ENCODE data around the gene RBFOX1.
"Not testable (repeated sequence)": the region's sequence is repeated elsewhere in the genome, so short reads cannot be mapped to it uniquely, and the experiment has no call there.

Gene RBFOX1

DNA sequence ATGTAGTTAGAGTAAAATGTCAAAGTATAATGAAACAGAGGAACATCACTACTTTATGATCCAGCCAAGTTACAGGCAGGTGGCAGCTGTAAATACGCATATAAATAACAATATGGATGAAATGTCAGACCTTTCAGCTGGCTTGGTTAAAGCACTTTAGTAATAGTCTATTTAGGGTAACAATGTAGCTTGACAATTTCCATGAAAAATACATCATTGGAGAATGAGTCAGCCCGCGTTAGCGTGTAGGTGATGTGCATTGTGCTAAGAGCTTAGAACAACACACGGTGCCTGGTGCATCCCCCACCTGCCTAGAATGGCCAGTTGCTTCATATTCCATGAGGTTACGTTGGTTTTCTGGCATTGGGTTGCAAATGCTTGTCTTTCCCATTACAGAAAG, 119.4 kb downstream of the RBFOX1 start:
- in situ Hi-C loops (cut with MboI; ENCODE audit: low sequenced_read_pairs): no loop called here

GRCh38 chr16:7456211-7456610, 123.6 kb downstream of the RBFOX1 start:
- in situ Hi-C loops (cut with MboI; ENCODE audit: low sequenced_read_pairs): no loop called here

GRCh38 chr16:7458144-7458543, 125.5 kb downstream of the RBFOX1 start:
- in situ Hi-C loops (cut with MboI; ENCODE audit: low sequenced_read_pairs): no loop called here

GRCh38 chr16:7470344-7470743, 137.7 kb downstream of the RBFOX1 start:
- in situ Hi-C loops (cut with MboI; ENCODE audit: low sequenced_read_pairs): no loop called here

DNA sequence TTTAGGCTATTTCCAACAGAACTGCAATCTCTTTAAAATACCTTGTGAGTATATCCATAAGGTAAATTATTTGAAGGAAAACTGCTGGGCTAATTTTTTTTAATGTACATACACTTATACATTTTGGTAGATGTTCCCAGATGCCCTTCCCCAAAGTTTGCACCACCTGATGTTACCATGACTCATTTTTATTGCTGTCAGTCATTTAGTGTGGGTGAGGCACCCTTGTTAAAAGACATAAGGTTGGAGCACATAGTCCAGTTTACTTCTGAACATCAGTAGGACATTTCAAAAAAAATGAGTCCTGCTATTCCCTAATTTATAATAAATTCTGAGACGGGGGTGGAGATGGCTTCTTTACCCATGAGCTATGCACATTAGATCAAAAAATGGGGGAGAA, 138.6 kb downstream of the RBFOX1 start:
- in situ Hi-C loops (cut with MboI; ENCODE audit: low sequenced_read_pairs): no loop called here

DNA sequence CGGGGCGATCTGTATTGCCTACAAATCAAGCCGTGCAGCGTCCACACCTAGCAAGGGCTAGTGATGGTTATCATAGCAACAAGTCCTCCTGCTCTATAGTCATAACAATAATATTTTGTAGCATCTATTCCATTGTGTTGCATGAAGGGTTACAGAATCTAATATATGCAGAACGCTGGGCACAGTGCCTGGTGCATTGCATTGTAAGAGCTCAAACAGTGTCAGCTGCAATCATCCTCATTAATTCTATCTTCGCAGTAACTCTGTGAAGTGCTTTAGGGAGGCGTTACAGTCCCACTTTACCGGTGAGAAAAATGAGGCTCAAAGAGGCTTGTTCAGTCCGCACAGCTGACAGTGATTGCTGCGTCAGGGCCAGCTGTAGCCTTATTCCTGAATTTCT, 149.4 kb downstream of the RBFOX1 start:
- in situ Hi-C loops (cut with MboI; ENCODE audit: low sequenced_read_pairs): no loop called here

DNA sequence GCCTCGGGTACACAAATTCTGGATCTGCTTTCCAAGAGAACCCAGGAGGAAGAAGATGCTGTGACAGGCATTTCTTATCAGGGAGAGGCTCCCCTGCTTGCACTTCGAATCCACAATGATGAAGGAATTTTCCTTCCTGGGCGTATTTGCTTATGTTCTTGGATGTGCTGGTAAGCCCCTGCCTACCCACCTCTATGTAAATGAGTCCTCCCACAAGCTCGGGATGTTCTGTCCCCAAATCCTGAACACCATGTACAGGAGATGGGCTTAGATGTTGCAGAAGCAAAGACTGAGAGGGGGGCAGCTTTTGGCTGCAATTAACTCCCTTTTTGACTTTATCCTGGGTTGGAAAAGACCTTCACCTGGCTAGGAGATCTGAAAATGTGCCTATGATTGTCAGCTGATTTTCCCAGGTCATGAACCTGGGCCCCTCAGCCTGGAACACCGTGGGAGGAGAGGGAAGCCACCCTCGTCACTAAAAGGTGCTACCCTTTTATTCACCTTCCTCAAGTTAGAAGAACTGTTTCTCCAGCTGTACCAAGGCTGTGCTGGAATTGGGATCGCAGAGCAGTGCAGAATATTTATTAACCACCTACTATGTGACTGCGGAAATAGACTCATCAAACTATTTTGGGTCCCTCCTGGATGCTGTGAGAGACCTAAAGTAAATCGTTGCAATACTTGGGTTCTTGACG, 150.1 kb downstream of the RBFOX1 start:
- in situ Hi-C loops (cut with MboI; ENCODE audit: low sequenced_read_pairs): no loop called here

GRCh38 chr16:7487574-7488323, 155.1 kb downstream of the RBFOX1 start:
- in situ Hi-C loops (cut with MboI; ENCODE audit: low sequenced_read_pairs): no loop called here

GRCh38 chr16:7492122-7492521, 159.5 kb downstream of the RBFOX1 start:
- in situ Hi-C loops (cut with MboI; ENCODE audit: low sequenced_read_pairs): no loop called here

GRCh38 chr16:7493133-7493532, 160.5 kb downstream of the RBFOX1 start:
- in situ Hi-C loops (cut with MboI; ENCODE audit: low sequenced_read_pairs): no loop called here

- in situ Hi-C loops (cut with MboI; ENCODE audit: low sequenced_read_pairs): no loop called here
Observed at GRCh38 chr16:7497691-7498090, 165.0 kb downstream of the RBFOX1 start.

DNA sequence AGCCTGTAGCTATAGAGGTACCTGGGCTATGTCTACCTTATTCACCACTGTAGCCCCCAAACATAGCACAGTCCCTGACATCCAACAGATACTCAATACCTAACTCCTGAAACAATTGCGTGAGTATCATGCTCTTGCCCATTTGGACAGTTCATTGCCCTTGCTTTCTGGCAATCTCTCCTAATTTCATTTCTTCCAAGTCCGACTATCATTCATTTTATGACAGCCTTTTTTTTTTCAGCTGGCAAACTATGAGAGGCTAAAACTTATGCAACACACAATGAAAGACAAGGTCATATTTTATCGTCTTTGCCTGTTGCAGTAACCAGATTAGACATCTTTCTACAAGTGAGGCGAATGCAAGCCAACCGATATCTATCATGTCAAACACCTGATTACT, 169.2 kb downstream of the RBFOX1 start:
- in situ Hi-C loops (cut with MboI; ENCODE audit: low sequenced_read_pairs): no loop called here

- in situ Hi-C loops (cut with MboI; ENCODE audit: low sequenced_read_pairs): not testable (repeated sequence)
Observed at GRCh38 chr16:7502591-7503157, 170.0 kb downstream of the RBFOX1 start.

DNA sequence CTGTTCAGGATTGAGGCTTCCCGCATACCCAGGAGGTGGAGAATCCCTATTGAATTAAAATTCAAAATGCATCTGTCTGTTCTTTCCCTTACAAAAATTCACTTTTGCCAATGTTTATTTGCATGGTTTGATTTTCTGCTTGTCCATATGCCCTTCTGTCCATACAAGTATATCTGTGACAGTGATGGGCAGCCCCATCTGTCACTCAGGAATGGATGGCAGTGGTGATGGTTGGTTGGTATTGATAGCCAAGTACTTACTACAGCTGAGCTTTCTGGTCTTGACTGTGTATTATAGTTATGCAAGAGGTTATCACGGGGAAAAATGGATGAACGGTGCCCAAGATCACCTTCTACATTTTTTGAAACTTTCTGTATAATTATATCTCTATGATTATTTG, 171.0 kb downstream of the RBFOX1 start:
- in situ Hi-C loops (cut with MboI; ENCODE audit: low sequenced_read_pairs): no loop called here

- in situ Hi-C loops (cut with MboI; ENCODE audit: low sequenced_read_pairs): no loop called here
Observed at GRCh38 chr16:7504844-7505243, 172.2 kb downstream of the RBFOX1 start.

DNA sequence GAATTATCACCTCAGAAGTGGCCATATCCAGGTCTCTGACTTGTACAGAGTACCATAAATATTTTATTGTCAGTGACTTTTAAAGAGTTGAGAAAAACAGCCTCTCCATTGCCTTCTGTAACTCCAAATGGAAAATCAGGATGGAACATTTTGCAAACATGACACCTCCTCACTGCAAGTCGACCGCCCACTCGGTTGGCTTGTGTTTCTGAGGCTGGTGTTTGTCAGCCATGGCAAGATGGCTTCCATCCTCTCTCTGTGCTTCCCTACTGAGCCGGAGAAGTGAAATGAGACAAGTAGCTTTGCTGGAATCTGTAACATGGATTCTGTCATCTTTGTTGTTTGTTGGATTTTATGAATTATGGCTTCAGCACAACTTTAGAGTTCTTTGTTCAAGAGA, 172.8 kb downstream of the RBFOX1 start:
- in situ Hi-C loops (cut with MboI; ENCODE audit: low sequenced_read_pairs): no loop called here

- in situ Hi-C loops (cut with MboI; ENCODE audit: low sequenced_read_pairs): no loop called here
Observed at GRCh38 chr16:7506363-7506762, 173.7 kb downstream of the RBFOX1 start.

GRCh38 chr16:7508656-7509055, 176.0 kb downstream of the RBFOX1 start:
- in situ Hi-C loops (cut with MboI; ENCODE audit: low sequenced_read_pairs): no loop called here

DNA sequence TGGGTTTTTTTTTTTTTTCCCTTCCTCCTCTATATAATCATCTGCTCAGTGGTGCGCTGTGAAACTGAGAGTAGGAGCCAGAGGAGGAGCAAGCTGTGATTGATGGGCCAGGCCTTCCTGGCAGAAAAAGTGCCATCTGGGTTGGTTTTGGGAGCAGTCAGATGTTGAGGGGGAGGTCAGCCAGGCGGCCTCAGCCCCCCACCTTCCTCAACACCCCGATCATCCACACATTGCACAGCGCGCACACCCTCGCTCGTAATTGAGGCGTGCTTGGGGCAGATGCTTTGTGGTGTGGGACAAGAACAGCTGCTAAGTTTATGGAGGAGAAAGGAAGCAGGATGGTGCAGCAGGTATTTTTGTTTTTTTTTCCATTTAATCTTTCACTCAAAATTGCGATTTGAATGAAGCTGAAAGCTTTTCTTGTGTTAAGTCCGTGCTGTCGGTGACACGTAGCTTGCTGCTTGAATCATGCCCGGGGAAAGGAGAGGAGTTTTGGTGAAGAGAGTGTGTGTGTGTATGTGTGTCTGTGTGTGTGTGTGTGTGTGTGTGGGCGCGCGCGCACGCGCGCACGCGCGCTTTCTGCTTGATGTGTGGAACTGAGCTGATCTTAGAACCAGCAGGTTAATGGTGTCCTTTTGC, 177.4 kb downstream of the RBFOX1 start:
- in situ Hi-C loops (cut with MboI; ENCODE audit: low sequenced_read_pairs): no loop called here

GRCh38 chr16:7511549-7512260, 179.1 kb downstream of the RBFOX1 start:
- in situ Hi-C loops (cut with MboI; ENCODE audit: low sequenced_read_pairs): no loop called here

- in situ Hi-C loops (cut with MboI; ENCODE audit: low sequenced_read_pairs): no loop called here
Observed at GRCh38 chr16:7512503-7512902, 179.9 kb downstream of the RBFOX1 start.

Measured in HL-60/S4 treated with phorbol 12-myristate 13-acetate at 8.2 ng/mL for 4 days and 3 days (cell line).